Measurements from ENCODE around the gene HCN1.
"Not testable (repeated sequence)": the region's sequence is repeated elsewhere in the genome, so short reads cannot be mapped to it uniquely, and the experiment has no call there.

The HCN1 gene

GRCh38 chr5:45335978-45336377 lies 360.2 kb downstream of the HCN1 start:
- TF ChIP-seq GLIS3 (CRISPR knock-in tag; IDR thresholded peaks at IDR 0.05): no peak
- TF ChIP-seq ZNF565 (CRISPR knock-in tag; conservative IDR thresholded peaks at IDR 0.05; ENCODE audit: low read depth): no peak
- no peak for TF ChIP-seq ZNF70 (CRISPR knock-in tag; IDR thresholded peaks at IDR 0.05)
- no peak for TF ChIP-seq ZC3H10 (CRISPR knock-in tag; IDR thresholded peaks at IDR 0.05)
- no peak for TF ChIP-seq POU6F1 (CRISPR knock-in tag; IDR thresholded peaks at IDR 0.05; ENCODE audit: borderline replicate concordance, low read depth)
- no peak for ATAC-seq

GRCh38 chr5:45335346-45335745 lies 360.8 kb downstream of the HCN1 start:
- no peak for ATAC-seq
- no peak for TF ChIP-seq PATZ1 (CRISPR knock-in tag; IDR thresholded peaks at IDR 0.05; ENCODE audit: borderline replicate concordance)

- no peak for ATAC-seq
- TF ChIP-seq SNAI2 (CRISPR knock-in tag; IDR thresholded peaks at IDR 0.05) (no peak), CSDC2 (CRISPR knock-in tag; IDR thresholded peaks at IDR 0.05) (no peak), ZFP30 (CRISPR knock-in tag; IDR thresholded peaks at IDR 0.05) (no peak), RARB (CRISPR knock-in tag; IDR thresholded peaks at IDR 0.05) (no peak), TOX (CRISPR knock-in tag; IDR thresholded peaks at IDR 0.05; ENCODE audit: borderline replicate concordance) (no peak), ZFP3 (CRISPR knock-in tag; IDR thresholded peaks at IDR 0.05) (no peak), PPARA (CRISPR knock-in tag; IDR thresholded peaks at IDR 0.05; ENCODE audit: borderline replicate concordance) (no peak), ZNF565 (CRISPR knock-in tag; conservative IDR thresholded peaks at IDR 0.05; ENCODE audit: low read depth) (no peak), ARNTL (CRISPR knock-in tag; IDR thresholded peaks at IDR 0.05; ENCODE audit: borderline replicate concordance, low read depth) (no peak)
Measured at GRCh38 chr5:45334939-45335338, 361.2 kb downstream of the HCN1 start.

GRCh38 chr5:45312627-45313026 lies 383.6 kb downstream of the HCN1 start:
- ATAC-seq: not testable (repeated sequence)

- TF ChIP-seq ZNF70 (CRISPR knock-in tag; IDR thresholded peaks at IDR 0.05) (no peak), ZFP3 (CRISPR knock-in tag; IDR thresholded peaks at IDR 0.05) (no peak), ESRRG (CRISPR knock-in tag; IDR thresholded peaks at IDR 0.05) (no peak), SNAI2 (CRISPR knock-in tag; IDR thresholded peaks at IDR 0.05) (no peak), GLIS3 (CRISPR knock-in tag; IDR thresholded peaks at IDR 0.05) (no peak), PATZ1 (CRISPR knock-in tag; IDR thresholded peaks at IDR 0.05; ENCODE audit: borderline replicate concordance) (no peak), CREB5 (CRISPR knock-in tag; IDR thresholded peaks at IDR 0.05; ENCODE audit: low read depth) (no peak), RARB (CRISPR knock-in tag; IDR thresholded peaks at IDR 0.05) (no peak), OSR1 (CRISPR knock-in tag; IDR thresholded peaks at IDR 0.05) (no peak)
- no peak for ATAC-seq
Measured at GRCh38 chr5:45295231-45295630, 400.9 kb downstream of the HCN1 start.

- ATAC-seq: no peak
- no peak for TF ChIP-seq GLIS3 (CRISPR knock-in tag; IDR thresholded peaks at IDR 0.05)
- no peak for TF ChIP-seq ZFP30 (CRISPR knock-in tag; IDR thresholded peaks at IDR 0.05)
- no peak for TF ChIP-seq ZNF8 (CRISPR knock-in tag; IDR thresholded peaks at IDR 0.05)
- TF ChIP-seq ISL1 (CRISPR knock-in tag; IDR thresholded peaks at IDR 0.05): no peak
- TF ChIP-seq PATZ1 (CRISPR knock-in tag; IDR thresholded peaks at IDR 0.05; ENCODE audit: borderline replicate concordance): no peak
- TF ChIP-seq SNAI2 (CRISPR knock-in tag; IDR thresholded peaks at IDR 0.05): no peak
- TF ChIP-seq BACH2 (CRISPR knock-in tag; IDR thresholded peaks at IDR 0.05; ENCODE audit: borderline replicate concordance): no peak
- no peak for TF ChIP-seq TSHZ2 (CRISPR knock-in tag; IDR thresholded peaks at IDR 0.05)
- TF ChIP-seq CREB5 (CRISPR knock-in tag; IDR thresholded peaks at IDR 0.05; ENCODE audit: low read depth): no peak
Measured at GRCh38 chr5:45288746-45289145, 407.4 kb downstream of the HCN1 start.
